GM21528 (cell line): ENCODE measurements around the gene SH3PXD2A.
"Not testable (repeated sequence)": the region's sequence is repeated elsewhere in the genome, so short reads cannot be mapped to it uniquely, and the experiment has no call there.

Experiments
- ATAC-seq: cut with Tn5 transposase; IDR thresholded peaks from one replicate; pipeline ENCODE4 v1.9.1; 2021; ENCODE audit warnings: mild to moderate bottlenecking, moderate library complexity; ENCODE audit not compliant: unreplicated experiment, low FRiP score

SH3PXD2A gene

DNA sequence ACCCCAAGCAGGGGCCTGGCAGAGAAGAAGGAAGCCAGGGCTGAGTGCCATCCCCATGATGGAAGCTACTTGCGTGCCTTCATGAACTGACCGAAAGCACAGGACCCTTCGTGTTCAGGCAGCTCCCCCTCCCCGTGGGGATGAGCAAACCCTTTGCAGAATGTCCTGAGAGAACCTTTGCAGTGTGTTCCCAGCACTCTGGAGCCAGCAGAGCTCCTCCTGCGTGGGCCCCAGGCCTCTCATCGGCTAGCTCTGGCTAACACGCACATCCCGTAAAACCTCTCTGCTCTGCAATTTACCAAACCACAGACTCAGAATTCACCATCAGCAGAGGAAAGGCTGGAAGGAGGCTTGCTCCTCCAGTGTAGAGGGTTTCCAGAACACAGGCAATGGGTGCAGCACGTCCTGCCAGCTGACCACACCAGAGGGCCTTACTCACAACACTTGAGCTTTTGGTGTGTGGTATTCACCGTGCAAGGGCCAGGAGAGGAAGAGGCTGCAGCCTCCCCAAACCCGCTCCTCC lies 3.1 kb downstream of the SH3PXD2A start:
- no peak for ATAC-seq

DNA sequence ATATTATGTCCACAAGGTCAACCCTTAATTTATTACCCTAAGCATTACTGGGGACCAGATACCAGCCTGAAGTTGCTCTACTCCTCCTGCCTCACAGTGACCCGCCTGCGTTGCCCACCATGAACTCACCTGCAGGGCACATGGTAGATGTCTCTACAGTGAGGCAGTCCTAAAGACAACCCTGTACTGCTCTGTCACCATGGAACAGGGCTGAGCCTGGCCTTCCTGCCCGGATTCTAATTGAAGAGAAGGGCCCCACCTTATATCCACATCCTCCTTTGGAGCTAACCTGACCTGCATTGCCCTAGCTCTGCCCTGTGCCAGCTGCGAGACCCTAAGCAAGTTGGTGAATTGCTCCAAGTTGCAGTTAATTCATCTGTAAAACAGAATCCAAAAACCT lies 4.1 kb downstream of the SH3PXD2A start:
- ATAC-seq = no peak

DNA sequence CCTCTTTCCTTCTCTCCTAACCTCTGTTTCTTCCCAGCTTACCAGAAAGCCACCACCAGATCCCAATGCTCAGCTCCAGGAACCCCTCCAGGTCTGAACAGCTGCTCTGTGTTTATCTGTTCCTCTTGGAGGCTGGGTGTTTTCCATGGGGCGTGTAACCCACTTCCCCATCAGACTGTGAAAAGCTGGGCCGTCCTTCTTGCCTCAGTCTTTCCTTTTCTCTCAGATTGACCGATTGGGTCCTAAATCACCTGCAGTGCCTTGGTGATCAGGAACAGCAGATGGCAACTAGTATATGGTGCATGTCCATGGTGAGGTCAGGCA lies 4.8 kb downstream of the SH3PXD2A start:
- ATAC-seq = no peak

DNA sequence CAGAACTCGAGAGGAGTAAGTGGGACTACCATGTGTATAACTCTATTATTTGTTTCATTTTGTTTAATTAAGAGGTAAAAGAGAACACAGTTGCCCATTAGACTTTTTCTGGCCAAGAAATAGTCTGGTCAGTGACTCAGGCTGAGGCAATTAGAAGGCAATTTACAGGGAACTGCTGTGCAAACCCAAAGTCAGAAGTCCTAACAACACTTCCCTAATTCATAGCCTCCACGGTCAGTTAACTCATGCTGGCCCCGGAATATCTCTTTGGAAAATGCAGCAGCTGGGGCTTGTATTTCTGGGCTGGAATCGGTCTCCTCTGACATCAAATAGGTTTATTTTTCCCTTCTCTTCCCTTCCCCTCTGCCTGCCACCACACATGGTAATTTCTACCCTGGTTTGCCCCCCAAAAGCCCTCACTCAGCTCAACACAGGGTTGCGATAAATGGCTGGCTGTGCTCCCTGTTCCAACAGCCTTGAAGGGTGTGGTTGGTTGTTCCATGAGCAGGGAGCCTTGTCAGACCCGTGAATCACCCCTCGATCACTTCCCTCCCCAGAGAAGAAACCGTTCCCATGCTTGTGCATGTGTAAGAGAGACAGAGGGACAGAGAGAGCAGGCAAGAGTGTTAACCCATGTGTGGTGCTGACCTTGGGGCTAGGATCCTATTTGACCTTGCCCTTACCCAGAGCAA lies 5.3 kb downstream of the SH3PXD2A start:
- ATAC-seq = no peak

DNA sequence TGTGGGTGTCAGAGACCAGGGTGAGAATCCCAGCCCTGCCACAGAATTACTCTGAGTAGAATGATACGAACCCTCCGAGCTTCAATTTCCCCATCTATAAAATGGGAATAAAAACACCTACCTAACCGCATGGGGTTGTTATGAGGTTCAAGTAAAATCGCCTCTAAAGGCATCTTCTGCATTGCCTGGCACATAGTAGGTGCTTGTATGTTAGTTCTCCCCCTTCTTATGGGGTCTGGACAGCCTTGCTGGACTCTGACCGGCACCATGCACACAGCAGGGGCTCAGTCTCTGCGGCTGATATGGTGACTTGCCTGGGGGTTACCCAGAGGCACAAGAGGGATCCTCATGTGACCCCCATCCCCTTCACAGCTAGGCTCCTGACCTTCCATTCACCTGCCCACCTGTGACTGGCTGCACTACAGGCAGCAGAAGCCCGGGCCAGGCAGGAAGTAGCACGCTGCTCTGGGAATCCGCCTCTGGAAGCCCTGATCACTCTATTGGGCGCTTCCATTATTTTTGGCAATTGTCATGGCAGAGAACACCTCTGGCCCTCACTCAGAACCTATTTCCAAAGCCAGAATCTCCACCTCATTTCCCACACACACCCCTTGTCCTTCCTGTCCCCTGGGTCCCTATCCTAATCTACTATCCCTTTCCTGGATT lies 6.0 kb downstream of the SH3PXD2A start:
- no peak for ATAC-seq

DNA sequence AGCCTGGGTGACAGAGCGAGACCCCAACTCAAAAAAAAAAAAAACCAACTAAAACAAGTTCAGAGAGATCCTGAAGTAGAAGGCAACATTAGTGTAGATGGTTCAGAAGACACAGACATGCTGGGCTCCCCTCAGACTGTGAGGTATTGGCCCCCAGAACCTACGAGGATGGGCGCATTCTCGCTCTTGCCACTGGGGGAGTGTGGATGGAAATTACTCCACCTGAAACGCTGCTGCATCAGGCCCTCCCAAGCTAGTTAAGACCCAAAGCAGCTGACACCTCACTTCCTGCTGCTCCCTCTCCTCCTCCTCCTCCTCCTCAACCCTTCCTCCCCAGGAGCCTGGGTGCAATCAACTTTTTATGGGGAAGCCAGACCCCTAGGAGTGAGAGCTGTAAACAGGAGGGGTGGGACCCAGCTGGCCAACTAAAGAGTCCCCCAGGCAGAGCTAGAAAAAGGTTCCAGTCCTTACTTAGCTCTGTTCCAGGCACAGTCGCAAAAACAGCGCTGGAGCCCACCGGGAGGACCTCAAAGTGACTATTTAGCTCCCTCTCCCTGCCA lies 7.4 kb downstream of the SH3PXD2A start:
- ATAC-seq = no peak

DNA sequence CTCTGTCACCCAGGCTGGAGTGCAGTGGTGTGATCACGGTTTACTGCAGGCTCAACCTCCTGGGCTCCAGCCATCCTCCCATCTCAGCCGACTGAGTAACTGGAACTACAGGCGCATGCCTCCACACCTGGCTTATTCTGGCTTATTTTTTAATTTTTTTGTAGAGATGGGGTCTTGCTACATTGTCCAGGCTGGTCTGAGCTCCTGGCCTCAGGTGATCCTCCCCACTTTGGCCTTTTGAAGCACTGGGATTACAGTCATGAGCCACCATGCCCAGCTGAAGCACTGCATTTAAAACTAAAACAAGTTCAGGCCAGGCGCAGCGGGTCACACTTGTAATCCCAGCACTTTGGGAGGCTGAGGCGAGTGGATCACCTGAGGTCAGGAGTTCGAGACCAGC lies 8.0 kb downstream of the SH3PXD2A start:
- ATAC-seq = no peak

DNA sequence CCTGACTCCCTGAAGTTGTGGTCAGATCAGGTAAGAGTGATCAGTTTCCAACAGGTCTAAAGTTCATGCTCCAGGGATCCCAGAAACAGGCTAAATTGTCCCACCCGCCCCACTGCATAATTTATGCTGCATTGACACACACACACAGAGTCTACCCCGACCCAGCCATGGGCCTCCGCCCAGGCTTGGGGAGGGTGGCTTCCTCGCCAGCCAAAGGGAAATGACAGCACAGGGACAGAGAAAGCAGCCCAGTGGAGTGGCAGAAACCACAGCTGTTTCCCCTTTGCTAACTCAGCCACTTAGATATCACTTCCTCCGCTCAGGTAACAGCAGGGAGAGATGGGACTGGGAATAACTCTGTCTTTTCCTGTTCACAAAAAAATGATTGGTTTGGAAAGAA lies 9.4 kb downstream of the SH3PXD2A start:
- ATAC-seq = no peak

DNA sequence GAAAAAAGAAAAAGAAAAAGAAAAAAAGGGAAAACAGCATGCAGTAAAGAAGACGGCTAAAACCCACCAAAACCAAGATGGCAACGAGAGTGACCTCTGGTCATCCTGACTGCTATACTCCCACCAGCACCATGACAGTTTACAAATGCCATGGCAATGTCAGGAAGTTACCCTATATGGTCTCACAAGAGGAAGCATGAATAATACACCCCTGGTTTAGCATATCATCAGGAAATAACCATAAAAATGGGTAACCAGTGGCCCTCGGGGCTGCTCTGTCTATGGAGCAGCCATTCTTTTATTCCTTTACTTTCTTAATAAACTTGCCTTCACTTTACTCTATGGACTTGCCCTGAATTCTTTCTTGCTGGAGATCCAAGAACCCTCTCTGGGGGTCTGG lies 10.0 kb downstream of the SH3PXD2A start:
- ATAC-seq = not testable (repeated sequence)

DNA sequence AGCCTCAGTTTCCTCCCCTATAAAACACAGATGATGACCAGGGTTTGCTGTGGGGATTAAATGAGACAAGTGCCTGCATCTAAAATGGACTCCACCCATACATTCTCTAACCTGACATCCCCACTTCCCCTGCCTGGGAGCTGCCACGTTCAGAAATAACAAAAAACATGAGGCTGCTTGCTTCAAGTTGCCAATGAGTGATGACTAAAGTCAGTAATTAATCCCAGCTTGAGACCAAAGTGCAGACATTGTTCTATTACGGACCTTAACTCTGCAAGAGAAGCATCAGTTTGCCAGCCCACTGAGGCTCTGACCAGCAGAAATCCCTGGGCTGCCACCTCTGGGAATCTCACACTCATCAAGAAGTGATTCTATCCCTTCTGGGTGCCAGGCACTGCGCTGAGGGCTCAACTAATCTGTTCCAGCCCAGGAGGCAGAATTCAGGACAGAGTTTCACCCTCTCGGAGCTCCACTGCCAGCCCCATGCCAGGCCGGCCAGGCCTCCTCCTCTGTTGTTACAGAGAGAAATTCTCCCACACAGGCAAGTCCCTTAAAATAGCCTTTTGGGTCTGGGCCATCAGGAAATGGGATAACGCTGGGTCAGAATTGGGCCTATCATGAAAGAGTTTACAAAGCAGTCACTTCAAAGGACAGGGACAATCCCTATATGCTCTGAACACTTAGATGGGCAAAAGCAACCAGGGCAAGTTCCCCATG lies 11.4 kb downstream of the SH3PXD2A start:
- no peak for ATAC-seq

DNA sequence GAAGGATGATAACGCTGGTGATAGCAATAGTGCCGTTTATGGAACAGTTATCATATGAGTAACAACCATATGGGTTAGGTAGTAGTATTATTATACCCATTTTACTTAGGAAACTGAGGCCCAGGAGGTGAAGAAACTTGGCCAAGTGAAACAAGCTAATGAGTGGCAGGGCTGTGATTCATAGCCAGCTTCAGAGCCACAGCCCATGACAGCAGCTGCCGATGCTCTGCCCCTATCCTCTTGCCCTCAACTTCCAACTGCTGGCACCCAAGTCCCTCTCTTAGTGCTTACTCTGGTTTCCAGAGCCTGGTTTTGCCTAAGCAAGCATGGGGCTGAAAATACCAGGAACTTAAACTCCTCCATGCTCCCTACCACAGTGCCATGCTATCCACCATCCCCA lies 12.3 kb downstream of the SH3PXD2A start:
- no peak for ATAC-seq

DNA sequence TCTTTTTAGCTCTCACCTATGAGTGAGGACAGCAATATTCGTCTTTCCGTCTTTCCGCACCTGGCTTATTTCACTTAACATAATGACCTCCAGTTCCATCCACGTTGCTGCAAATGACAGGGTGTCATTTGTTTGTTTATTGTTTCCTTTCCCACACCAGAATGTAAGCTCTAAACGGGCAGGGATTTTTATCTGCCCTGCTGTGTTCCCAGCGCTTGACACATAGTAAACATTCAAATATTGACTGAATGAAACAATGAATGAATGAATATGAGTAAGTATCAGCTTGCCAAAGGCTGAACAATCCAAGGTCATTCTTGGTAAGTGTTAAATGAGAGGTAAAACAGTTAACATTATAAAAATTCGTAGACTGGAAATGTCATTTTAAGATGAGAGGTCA lies 12.8 kb downstream of the SH3PXD2A start:
- ATAC-seq = no peak

DNA sequence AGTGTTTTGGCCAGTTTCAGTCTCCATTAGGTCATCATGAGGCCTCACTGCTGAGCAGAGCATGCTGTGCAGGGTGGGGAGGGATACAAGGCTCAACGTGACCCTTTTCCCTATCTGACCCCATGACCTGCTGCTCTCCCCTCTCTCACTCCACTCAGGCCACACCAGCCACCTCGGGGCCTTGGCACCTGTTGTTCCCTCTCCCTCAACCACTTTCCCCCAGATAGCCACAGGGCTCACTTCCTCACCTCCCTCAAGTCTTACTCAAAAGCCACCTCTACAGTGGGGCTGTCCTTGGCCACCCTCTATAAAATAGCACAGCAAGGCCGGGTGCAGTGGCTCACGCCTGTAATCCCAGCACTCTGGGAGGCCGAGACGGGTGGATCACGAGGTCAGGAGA lies 13.9 kb downstream of the SH3PXD2A start:
- no peak for ATAC-seq

DNA sequence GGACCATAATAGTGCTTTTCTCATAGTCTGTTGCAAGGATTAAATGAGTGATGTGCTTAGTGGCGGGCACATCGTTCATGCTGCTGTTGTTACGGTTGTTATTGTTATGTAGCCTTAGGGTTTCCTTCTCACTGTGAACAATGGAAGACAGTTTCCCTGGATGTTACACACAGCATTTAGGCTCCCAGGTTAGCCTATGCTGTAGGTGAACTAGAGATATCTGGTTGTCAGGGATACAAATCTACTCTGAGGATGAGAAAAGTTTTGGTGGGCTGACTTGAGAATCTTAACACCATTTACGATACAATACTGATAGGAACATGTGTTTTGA lies 14.7 kb downstream of the SH3PXD2A start:
- ATAC-seq = no peak

DNA sequence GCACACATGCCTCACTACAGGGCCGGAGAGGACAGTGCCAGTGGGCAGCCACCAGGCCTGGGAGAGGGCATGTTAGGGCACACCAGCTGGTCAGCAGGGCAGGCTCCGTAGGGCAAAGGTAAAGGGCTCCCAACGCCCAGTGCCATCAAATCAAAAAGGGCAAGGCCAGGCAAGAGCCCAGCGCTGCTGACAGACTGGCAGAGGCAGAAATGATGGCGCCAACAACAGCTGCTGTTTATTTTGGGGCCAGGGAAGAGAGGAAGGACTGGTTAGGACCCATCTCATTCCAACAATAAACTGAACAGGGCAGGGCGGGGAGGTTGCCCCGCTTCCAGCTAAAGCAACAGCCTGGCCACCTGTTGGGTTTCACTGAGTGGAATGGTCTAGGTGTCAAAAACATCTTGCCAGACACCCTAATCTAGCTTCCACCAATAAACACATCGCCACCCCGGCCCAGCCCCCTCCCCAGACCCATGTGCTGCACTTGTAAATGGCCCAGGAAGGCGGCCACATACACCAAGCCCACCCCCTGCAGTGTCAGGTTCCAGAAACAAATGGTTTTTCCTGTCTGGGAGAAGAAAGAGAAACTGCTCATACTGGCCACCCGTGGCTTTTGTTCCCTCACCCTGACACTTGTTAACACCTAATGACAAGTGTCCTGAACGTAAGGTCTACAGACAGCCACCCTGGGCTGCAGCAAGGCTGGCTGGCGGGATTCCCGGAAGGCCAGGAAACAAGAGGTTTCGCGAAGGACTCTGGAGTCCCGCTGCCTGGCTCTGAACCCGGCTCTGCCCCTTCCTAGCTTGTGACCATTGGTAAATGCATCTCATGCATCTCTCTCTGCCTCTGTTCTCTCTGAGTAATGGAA lies 15.3 kb downstream of the SH3PXD2A start:
- ATAC-seq = no peak

DNA sequence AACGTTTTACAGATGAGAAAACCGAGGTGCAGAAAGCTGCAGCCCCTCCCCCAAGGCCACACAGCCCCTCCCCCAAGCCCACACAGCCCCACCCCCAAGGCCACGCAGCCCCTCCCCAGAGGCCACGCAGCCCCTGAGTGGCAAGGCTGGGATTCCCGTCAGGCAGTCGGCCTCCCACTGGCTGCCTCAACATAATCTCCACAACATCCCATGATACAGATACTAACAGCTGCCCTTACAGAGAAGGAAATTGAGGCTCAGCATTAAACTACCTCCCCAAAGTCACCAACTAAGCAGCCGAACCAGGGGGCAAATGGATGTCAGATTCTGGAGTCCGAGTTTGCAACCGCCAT lies 15.9 kb downstream of the SH3PXD2A start:
- no peak for ATAC-seq

DNA sequence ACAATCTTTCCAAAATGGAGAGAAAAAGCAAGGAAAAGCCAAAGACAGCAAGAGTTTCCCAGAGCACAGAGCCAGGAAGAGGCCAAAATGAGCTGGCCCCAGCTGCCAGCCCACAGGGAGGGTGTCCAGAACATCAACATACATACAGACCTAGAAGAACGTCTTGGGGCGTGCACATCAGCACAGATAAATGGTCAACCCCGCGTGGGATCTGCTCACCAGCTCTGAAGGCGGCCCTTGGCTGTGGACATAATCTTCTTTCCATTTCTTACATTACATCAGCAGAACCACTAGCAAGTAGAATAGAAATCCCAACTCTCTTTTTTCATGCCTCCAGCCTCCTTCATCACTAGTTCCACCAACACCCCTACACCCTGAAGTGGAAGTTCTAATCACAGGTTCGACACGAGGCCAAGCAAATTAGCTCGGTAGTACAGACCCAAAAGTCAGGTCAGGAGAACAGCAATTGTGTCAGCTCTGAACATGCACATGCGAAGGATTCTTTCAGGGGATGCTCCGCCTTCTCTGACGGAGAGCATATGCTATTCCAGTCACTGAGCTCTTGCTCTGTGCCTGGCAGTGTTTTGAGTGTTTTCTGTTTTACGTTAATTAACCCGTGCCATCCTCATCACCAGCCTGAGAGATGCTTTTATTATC lies 16.4 kb downstream of the SH3PXD2A start:
- no peak for ATAC-seq

DNA sequence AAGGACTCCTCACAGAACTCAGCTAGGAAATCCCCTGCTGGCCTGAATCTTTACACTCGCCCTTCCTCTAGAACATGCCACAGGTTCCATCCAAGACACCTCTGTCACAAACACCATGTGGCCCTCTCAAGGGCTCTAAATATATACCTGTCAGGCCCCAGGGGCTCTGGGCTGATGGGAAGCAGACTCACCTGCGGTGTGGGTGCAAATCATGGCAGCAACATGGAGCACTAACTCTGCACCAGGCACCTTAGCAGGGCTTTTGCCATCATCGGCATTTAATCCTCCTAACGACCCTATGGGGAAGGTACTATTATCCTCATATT lies 17.3 kb downstream of the SH3PXD2A start:
- ATAC-seq = no peak

DNA sequence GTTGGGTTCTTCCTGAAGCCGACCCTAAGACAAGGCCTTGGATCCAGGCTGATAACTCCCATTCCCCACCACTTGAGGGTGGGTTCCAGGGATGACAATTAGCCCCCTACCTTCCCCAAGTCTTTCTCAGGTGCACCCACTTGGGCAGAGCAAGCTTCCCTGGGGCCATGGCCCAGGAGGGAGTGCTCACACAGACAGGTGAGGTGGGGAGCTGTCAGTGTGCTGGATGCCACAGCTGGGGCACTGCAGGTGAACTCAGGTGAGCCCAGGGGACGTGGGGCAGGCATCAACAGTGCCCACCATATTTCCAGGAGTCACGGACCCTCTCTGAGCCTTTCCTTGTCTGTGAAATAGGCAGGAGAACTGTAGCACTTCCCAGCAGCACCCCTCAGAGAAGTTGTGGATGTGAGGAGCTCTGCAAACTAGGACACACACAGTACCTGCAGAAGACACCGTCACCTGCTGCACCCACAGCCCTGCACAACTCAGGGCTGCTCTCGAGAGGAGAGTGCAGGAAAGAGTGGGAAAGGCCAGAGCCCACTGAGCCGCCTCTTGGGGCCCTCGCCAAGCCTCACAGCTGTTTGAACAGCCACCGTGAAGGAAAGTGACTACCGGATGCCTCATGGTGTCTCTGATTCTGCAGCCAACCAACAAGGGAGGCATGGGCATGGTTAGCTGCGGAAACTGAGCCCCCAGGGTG lies 17.9 kb downstream of the SH3PXD2A start:
- no peak for ATAC-seq

DNA sequence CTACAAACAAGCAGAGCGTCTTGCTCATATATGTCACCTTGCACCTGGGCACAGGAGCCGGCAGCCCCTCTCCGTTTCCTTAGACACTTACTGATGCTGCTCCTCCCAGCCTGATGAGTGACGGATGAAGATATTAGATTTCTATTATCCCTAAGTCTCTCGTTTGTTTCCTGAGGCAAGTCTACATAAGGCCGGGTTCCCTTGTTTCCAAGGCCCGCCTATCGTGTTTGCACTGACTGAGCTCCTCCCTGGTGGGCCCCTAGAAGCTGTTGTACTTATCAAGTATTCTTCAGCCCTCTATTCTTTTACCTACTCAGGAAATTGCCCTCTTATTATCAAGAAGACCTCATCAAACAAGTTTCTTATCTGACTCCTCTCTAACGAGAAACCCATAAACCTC lies 18.5 kb downstream of the SH3PXD2A start:
- no peak for ATAC-seq
